Thyroid gland (tissue), 4 donors: ENCODE results near the gene ABCC3.

Experiments
- POLR2A ChIP-seq, 2 donors: fragments of 450-650 bp; IDR thresholded peaks; one replicate each; pipeline ENCODE4 v1.6.1; 2017; ENCODE audit warnings: antibody characterized with exemption in 2 of 2, mild to moderate bottlenecking in 2 of 2, moderate library complexity in 1 of 2
- TF ChIP-seq, protein P1 (sequence below), 6 experiments: fragments of 200-600 bp in 3 of 6; fragments of 450-650 bp in 3 of 6; sonication (generic) in 3 of 6; IDR thresholded peaks; one replicate each; pipeline ENCODE4 v1.5.1; 2016 to 2019; ENCODE audit warnings: antibody characterized with exemption in 6 of 6, mild to moderate bottlenecking in 2 of 6, inconsistent platforms in 1 of 6, moderate library complexity in 1 of 6

DNA sequence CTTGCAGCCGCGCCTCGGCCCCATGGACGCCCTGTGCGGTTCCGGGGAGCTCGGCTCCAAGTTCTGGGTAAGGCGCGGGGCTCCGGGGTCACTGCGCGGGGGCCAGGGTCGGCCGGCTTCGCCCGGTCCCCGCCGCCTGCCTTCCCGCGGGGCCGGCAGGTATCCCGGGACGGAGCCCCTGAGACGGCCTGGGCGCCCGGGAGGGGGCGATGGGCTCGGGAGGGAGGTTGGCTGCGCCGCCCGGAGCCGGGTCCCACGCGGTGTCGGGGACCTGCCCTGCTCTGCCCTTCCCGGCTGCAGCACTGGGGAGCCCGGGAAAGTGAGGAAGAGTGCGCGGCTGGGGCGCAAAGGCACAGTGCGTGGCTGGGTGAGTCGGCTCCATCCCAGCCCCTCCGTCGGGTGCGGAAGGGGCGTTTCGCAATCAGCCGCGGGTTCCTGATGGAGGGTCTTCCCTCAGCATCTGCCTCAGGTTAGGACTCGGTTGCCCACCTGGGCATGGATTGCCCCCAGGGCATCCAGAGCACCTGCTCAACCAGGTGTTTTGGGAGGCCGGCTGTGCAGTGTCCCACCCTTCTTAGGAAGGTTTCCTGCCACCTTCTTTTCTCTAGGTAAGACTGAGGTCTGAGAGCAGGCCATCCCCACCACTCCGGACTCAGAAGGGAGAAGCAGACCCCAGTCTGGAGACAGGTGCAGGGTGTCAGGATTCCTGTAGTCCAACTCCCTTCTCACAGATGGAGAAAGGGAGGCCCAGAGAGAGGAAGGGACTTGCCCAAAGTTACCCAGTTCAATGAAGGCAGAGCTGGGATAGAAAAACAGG is 442 bp downstream of the ABCC3 start:
- TF ChIP-seq, protein P1, sequence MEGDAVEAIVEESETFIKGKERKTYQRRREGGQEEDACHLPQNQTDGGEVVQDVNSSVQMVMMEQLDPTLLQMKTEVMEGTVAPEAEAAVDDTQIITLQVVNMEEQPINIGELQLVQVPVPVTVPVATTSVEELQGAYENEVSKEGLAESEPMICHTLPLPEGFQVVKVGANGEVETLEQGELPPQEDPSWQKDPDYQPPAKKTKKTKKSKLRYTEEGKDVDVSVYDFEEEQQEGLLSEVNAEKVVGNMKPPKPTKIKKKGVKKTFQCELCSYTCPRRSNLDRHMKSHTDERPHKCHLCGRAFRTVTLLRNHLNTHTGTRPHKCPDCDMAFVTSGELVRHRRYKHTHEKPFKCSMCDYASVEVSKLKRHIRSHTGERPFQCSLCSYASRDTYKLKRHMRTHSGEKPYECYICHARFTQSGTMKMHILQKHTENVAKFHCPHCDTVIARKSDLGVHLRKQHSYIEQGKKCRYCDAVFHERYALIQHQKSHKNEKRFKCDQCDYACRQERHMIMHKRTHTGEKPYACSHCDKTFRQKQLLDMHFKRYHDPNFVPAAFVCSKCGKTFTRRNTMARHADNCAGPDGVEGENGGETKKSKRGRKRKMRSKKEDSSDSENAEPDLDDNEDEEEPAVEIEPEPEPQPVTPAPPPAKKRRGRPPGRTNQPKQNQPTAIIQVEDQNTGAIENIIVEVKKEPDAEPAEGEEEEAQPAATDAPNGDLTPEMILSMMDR (IDR thresholded peaks at IDR 0.05), result peak in 1 of 6 experiments; percentile 17
- no peak for TF ChIP-seq POLR2A (IDR thresholded peaks at IDR 0.05)
